Activated naive CD8-positive, alpha-beta T cell treated with anti-CD3 and anti-CD28 coated beads for 36 hours (primary cell): ENCODE results near the gene SDF4. TPM values are rescaled to one million over a fixed set of nuclear protein-coding genes. Genes with fewer than 3 reads are reported as not detected.
"Not testable (repeated sequence)": the region's sequence is repeated elsewhere in the genome, so short reads cannot be mapped to it uniquely, and the experiment has no call there.

ENCODE experiments used
- DNase-seq: peaks from one replicate; pipeline ENCODE4 v3.0.0; 2021
- H3K27ac Mint-ChIP-seq: one replicate; pipeline ENCODE4 v1.8.0; 2022; ENCODE audit warnings: mild to moderate bottlenecking, moderate library complexity, mixed read lengths
- H3K27me3 Mint-ChIP-seq: one replicate; pipeline ENCODE4 v1.8.0; 2022; ENCODE audit warnings: mild to moderate bottlenecking, mixed read lengths
- H3K36me3 Mint-ChIP-seq: one replicate; pipeline ENCODE4 v1.8.0; 2021; ENCODE audit warnings: mild to moderate bottlenecking, mixed read lengths
- H3K4me1 Mint-ChIP-seq: one replicate; pipeline ENCODE4 v1.8.0; 2021; ENCODE audit warnings: mixed read lengths
- H3K4me3 Mint-ChIP-seq: one replicate; pipeline ENCODE4 v1.8.0; 2022; ENCODE audit warnings: mild to moderate bottlenecking, moderate library complexity, mixed read lengths
- H3K9me3 Mint-ChIP-seq: one replicate; pipeline ENCODE4 v1.8.0; 2022; ENCODE audit warnings: mixed read lengths
- total RNA-seq, 2 experiments: library from RNA; stranded (reverse); gene quantifications; one replicate each; pipeline ENCODE4 v1.2.3, GENCODE V29; 2021

Gene SDF4
- total RNA-seq, 2 experiments from 2014 or later, result 85.9 to 95.9 TPM

- peaks cover 4% of the 10 kb centered on the region for H3K4me1 Mint-ChIP-seq
- no peaks in the 10 kb centered on the region for H3K36me3 Mint-ChIP-seq
- H3K4me3 Mint-ChIP-seq, result no peak overlapping the region
- no peak for DNase-seq
- H3K9me3 Mint-ChIP-seq, result no peaks in the 10 kb centered on the region
- peaks cover 15% of the 10 kb centered on the region for H3K27me3 Mint-ChIP-seq
- H3K27ac Mint-ChIP-seq, result no peak overlapping the region
These were observed 51.6 kb downstream of the SDF4 start for GRCh38 chr1:1179983-1180861.

GRCh38 chr1:1179346-1179982 is 52.3 kb downstream of the SDF4 start:
- H3K4me3 Mint-ChIP-seq, result no peak overlapping the region
- H3K36me3 Mint-ChIP-seq, result no peaks in the 10 kb centered on the region
- no peaks in the 10 kb centered on the region for H3K9me3 Mint-ChIP-seq
- no peak for DNase-seq
- no peak overlapping the region for H3K27ac Mint-ChIP-seq
- H3K4me1 Mint-ChIP-seq, result peaks cover 4% of the 10 kb centered on the region
- H3K27me3 Mint-ChIP-seq, result peaks cover 19% of the 10 kb centered on the region

DNA sequence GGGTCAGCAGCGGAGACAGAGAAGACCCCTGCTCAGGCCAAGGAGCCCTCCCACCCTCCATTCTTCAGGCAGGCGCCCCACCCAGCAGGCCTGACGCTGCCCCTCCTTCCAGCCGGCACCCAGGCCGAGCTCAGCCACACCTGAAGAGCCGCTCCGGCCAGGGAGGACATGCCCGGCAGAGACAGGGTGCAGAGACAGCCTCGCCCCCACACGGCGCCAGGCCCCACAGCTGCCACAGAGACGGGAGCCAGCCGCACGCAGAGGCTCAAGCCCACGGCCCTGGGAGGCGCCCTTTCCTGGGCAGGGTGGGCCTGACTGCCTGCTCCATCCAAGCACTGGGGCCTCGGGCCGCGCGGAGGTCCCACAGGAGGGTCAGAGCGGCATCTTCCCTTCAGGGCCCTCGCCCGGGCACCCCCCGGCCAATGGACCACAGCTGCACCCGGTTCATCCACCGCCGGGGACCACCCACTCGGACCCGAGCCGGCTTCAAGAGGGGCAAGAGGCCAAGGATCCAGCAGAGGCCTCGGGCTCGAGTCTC is 52.9 kb downstream of the SDF4 start:
- H3K4me3 Mint-ChIP-seq, result no peak overlapping the region
- H3K9me3 Mint-ChIP-seq, result no peaks in the 10 kb centered on the region
- H3K27me3 Mint-ChIP-seq, result peaks cover 19% of the 10 kb centered on the region
- peaks cover 4% of the 10 kb centered on the region for H3K4me1 Mint-ChIP-seq
- no peak for DNase-seq
- no peaks in the 10 kb centered on the region for H3K36me3 Mint-ChIP-seq
- H3K27ac Mint-ChIP-seq, result no peak overlapping the region

- no peaks in the 10 kb centered on the region for H3K36me3 Mint-ChIP-seq
- peaks cover 6% of the 10 kb centered on the region for H3K4me1 Mint-ChIP-seq
- H3K27me3 Mint-ChIP-seq, result peaks cover 13% of the 10 kb centered on the region
- H3K9me3 Mint-ChIP-seq, result no peaks in the 10 kb centered on the region
- H3K27ac Mint-ChIP-seq, result no peak overlapping the region
- no peak overlapping the region for H3K4me3 Mint-ChIP-seq
- no peak for DNase-seq
These were observed 54.2 kb downstream of the SDF4 start for GRCh38 chr1:1177452-1178206.

DNA sequence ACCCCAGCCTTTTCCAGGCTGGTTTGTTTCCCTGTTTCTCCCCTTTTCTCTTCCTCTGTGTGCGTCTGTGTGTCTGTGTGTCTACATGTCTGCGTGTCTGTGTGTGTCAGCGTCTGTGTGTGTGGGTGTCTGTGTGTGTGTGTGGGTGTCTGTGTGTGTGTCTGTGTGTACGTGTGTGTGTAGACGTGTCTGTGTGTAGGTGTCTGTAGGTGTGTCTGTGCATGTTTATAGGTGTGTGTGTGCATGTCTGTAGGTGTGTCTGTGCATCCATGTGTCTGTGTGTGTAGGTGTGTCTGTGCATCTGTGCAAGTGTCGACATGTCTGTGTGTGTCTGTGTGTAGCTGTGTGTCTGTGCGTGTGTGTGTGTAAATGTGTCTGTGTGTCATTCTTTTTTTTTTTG is 54.9 kb downstream of the SDF4 start:
- H3K4me3 Mint-ChIP-seq, result no peak overlapping the region
- no peaks in the 10 kb centered on the region for H3K36me3 Mint-ChIP-seq
- DNase-seq, result no peak
- no peak overlapping the region for H3K27ac Mint-ChIP-seq
- no peaks in the 10 kb centered on the region for H3K9me3 Mint-ChIP-seq
- peaks cover 11% of the 10 kb centered on the region for H3K4me1 Mint-ChIP-seq
- H3K27me3 Mint-ChIP-seq, result peaks cover 13% of the 10 kb centered on the region

DNA sequence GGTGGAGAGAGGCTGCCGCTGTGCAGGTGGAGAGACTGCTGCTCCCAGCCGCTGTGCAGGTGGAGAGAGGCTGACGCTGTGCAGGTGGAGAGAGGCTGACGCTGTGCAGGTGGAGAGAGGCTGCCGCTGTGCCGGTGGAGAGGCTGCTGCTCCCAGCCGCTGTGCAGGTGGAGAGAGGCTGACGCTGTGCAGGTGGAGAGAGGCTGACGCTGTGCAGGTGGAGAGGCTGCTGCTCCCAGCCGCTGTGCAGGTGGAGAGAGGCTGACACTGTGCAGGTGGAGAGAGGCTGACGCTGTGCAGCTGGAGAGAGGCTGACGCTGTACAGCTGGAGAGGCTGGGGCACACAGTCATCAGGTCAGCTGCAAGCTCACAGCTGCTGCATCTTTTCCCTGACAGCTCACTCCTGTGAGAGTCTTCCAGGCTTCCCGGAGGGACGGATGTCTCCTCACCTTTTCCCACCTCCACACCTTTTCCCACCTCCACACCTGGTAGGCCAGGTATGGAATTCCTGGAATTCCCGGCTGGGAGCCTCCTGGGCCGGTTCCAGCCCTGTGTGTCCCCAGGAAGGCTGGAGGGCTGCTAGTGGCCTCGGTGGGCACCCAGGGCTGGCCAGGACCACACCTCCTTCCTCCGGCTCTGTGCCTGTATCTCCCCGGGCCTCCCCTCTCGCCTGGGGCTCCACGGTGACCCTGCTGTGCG is 55.6 kb downstream of the SDF4 start:
- not testable (repeated sequence) for H3K4me3 Mint-ChIP-seq, DNase-seq, H3K27ac Mint-ChIP-seq, H3K36me3 Mint-ChIP-seq, H3K9me3 Mint-ChIP-seq
- peaks cover 10% of the 10 kb centered on the region for H3K4me1 Mint-ChIP-seq
- H3K27me3 Mint-ChIP-seq, result peaks cover 11% of the 10 kb centered on the region

GRCh38 chr1:1175221-1176062 is 56.4 kb downstream of the SDF4 start:
- DNase-seq, result no peak
- Mint-ChIP-seq H3K4me3 (no peak overlapping the region), H3K27ac (no peak overlapping the region), H3K9me3 (no peaks in the 10 kb centered on the region), H3K27me3 (peaks cover 8% of the 10 kb centered on the region), H3K36me3 (no peaks in the 10 kb centered on the region), H3K4me1 (peaks cover 9% of the 10 kb centered on the region)

DNA sequence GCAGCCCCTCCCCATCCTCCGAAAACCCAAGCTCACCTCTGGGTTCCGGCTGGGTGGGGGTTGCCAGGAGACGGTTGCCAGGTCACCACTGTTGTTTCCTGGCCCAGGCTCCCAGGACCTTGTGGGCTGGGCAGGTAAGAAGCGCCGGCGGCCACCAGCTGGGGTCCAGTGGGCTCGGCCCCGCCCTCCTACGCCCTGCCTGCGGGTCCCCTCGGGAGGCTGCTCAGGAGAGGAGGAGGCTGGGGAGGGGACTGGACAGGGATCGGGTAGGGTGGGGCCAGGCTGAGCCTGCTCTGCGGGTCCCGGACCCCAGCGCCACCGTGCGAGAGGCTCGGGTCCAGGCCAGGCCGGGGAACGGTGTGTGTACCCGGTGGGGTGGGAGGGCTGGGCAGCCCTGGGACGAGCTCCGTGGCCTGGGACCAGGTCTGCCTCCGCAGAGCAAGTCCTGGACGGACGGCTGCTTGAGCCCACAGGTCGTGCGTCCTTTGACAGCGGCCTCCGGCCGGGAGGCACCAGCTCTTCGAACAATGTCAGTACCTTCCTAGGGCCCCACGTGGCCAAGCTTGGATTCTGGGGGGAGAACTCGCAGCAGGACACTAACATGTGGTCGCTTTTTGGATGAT is 57.9 kb downstream of the SDF4 start, which contains the start of gene TTLL10:
TTLL10 (plus strand) TSS at position 88 of the 623 bp plus-strand sequence. CDS start 5,336 bp downstream, outside the sequence.
- H3K27ac Mint-ChIP-seq, result no peak within 1 kb of the TSS
- DNase-seq, result peak; percentile 57
- H3K4me3 Mint-ChIP-seq, result no peak within 1 kb of the TSS
- peaks cover 13% of the 10 kb centered on the region for H3K4me1 Mint-ChIP-seq
- H3K36me3 Mint-ChIP-seq, result no peaks in the 10 kb centered on the region
- peaks cover 12% of the 10 kb centered on the region for H3K27me3 Mint-ChIP-seq
- H3K9me3 Mint-ChIP-seq, result no peaks in the 10 kb centered on the region

DNA sequence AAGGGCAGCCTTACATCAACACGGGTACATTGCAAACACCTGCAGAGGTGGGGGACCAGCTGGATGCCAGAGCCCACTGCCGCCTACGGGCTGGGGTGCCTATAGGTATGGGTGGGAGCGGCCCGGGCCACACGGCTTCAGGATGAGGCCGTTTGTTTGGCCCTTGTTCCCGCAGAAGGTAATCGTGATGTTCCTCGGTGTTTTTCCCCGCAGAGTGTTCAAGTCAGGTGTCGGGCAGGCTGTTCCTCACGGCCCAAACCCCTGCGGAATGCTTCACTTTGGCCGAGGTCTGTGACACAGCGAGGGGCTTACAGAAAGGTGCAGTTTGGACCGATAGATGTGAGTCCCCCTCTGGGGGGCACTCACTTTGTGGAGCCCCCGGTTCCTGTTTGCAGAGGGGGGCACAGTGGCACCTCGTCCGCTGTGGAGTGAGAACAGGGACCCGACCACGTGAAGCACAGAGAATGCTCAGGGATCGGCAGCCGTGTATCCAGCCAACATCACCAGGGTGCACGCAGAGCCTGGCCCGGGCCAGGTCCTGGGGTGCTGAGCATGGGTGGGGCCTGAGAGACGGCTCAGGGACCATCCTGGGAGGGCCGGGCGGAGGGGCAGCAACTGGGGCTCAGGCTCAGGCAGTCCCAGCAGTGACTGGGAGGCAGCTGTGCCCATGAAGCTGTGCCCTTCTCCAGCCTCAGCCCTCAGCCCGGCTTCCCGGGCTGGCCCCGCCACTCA is 58.6 kb downstream of the SDF4 start:
- no peaks in the 10 kb centered on the region for H3K9me3 Mint-ChIP-seq
- DNase-seq, result no peak
- peaks cover 12% of the 10 kb centered on the region for H3K27me3 Mint-ChIP-seq
- no peak overlapping the region for H3K4me3 Mint-ChIP-seq
- H3K4me1 Mint-ChIP-seq, result peaks cover 13% of the 10 kb centered on the region
- no peak overlapping the region for H3K27ac Mint-ChIP-seq
- H3K36me3 Mint-ChIP-seq, result no peaks in the 10 kb centered on the region

GRCh38 chr1:1171546-1172340 is 60.1 kb downstream of the SDF4 start:
- peaks cover 12% of the 10 kb centered on the region for H3K27me3 Mint-ChIP-seq
- H3K4me3 Mint-ChIP-seq, result peak overlapping the region; percentile 67
- no peaks in the 10 kb centered on the region for H3K9me3 Mint-ChIP-seq
- peaks cover 13% of the 10 kb centered on the region for H3K4me1 Mint-ChIP-seq
- DNase-seq, result peak; percentile 58
- H3K27ac Mint-ChIP-seq, result no peak overlapping the region
- no peaks in the 10 kb centered on the region for H3K36me3 Mint-ChIP-seq

DNA sequence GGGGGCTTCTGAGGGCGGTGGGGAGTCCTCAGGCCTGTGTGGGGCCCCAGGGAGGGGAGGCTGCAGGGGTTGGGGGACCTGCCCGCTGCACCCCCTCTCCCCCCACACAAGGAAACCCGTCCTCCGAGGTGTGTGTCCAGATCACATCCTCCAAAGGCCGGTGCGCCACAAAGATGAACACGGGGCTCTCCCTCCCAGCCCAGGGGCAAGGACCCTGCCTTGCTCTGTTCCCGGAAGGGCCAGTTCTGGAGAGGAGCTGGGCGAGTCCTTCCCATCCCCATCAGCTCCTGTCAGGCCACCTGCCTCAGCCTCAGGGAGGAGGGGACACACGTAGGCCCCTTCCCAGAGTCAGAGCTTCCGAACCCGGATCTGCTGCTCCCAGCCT is 60.6 kb downstream of the SDF4 start:
- H3K9me3 Mint-ChIP-seq, result no peaks in the 10 kb centered on the region
- H3K4me1 Mint-ChIP-seq, result peaks cover 13% of the 10 kb centered on the region
- H3K27ac Mint-ChIP-seq, result no peak overlapping the region
- H3K4me3 Mint-ChIP-seq, result no peak overlapping the region
- peaks cover 12% of the 10 kb centered on the region for H3K27me3 Mint-ChIP-seq
- no peak for DNase-seq
- H3K36me3 Mint-ChIP-seq, result no peaks in the 10 kb centered on the region
